Stimulated activated CD8-positive, alpha-beta memory T cell treated with anti-CD3 and anti-CD28 coated beads, Interleukin-7, amount 100 ng/mL, for 1 hour (primary cell): Measurements from ENCODE around the gene PARP16.

Source experiments
- DNase-seq, 2 donors: peaks; one replicate each; pipeline ENCODE4 v3.0.0-alpha.2; 2020; ENCODE audit warnings: low read depth in 2 of 2

The PARP16 gene

GRCh38 chr15:65286704-65287519 lies at the start of gene PARP16:
Gene PARP16 (minus strand): TSS chr15:65286883. CDS start chr15:65286426, 457 bp downstream.
- DNase-seq: peak; percentile 83 to 86

GRCh38 chr15:65335278-65336055 lies 48.8 kb upstream of the PARP16 start:
- DNase-seq: no peak

- no peak for DNase-seq
These were observed 48.0 kb upstream of the PARP16 start for GRCh38 chr15:65334586-65335231.

GRCh38 chr15:65333856-65334255 lies 47.2 kb upstream of the PARP16 start:
- DNase-seq: no peak

- no peak for DNase-seq
These were observed 46.6 kb upstream of the PARP16 start for GRCh38 chr15:65333148-65333820.

GRCh38 chr15:65332391-65333147 lies 45.9 kb upstream of the PARP16 start:
- DNase-seq: no peak

- no peak for DNase-seq
These were observed 45.1 kb upstream of the PARP16 start for GRCh38 chr15:65331811-65332210.

GRCh38 chr15:65330934-65331645 lies 44.4 kb upstream of the PARP16 start:
- DNase-seq: no peak

- no peak for DNase-seq
These were observed 43.5 kb upstream of the PARP16 start for GRCh38 chr15:65329984-65330735.

GRCh38 chr15:65329288-65329983 lies 42.8 kb upstream of the PARP16 start:
- no peak for DNase-seq

- no peak for DNase-seq
These were observed 42.0 kb upstream of the PARP16 start for GRCh38 chr15:65328506-65329287.

- no peak for DNase-seq
These were observed 41.1 kb upstream of the PARP16 start for GRCh38 chr15:65327651-65328393.

- no peak for DNase-seq
These were observed 40.1 kb upstream of the PARP16 start for GRCh38 chr15:65326818-65327217.

GRCh38 chr15:65326117-65326526 lies 39.4 kb upstream of the PARP16 start:
- DNase-seq: no peak

GRCh38 chr15:65323071-65323511 lies 36.4 kb upstream of the PARP16 start:
- DNase-seq: no peak

GRCh38 chr15:65318870-65319356 lies 32.2 kb upstream of the PARP16 start:
- peak; percentile 52 to 60 for DNase-seq

GRCh38 chr15:65312400-65312916 lies 25.8 kb upstream of the PARP16 start:
- no peak for DNase-seq
